SK-N-SH (cell line): Measurements from ENCODE around the gene FKBP9. TPM values are rescaled to one million over a fixed set of nuclear protein-coding genes. Genes with fewer than 3 reads are reported as not detected.
A peak's percentile ranks its signal among the peaks of the same experiment; 100 is the strongest.

Source experiments
- CTCF ChIA-PET: fragments of 300-600, 350-600 bp; formaldehyde crosslinking; extraction: SDS; loops from one replicate; lab custom pipeline; 2021; lab: Yijun Ruan, JAX
- POLR2A ChIA-PET: fragments of 350-600 bp; sonication (Branson Sonifier 250); formaldehyde crosslinking; extraction: SDS; loops from one replicate; lab custom pipeline; 2020; ENCODE audit warnings: antibody characterized with exemption, inconsistent platforms; lab: Yijun Ruan, JAX
- DNase-seq: peaks from one replicate; pipeline ENCODE4 v3.0.0; 2012
- H2AFZ ChIP-seq: fragments of 200-600 bp; sonication (generic); 2 replicates; pipeline ENCODE4 v1.8.1; 2016; ENCODE audit warnings: antibody characterized with exemption, mild to moderate bottlenecking, low read depth
- H3F3A ChIP-seq: fragments of 200-600 bp; sonication (generic); replicated peaks from 2 replicates; pipeline ENCODE3; 2016; ENCODE audit warnings: antibody characterized with exemption, mild to moderate bottlenecking; ENCODE audit not compliant: insufficient read depth
- H3K27ac ChIP-seq, 2 experiments: fragments of 200-500 bp in 1 of 2; fragments of 200-600 bp in 1 of 2; sonication (Bioruptor generic) in 1 of 2; sonication (generic), shearing (Covaris generic) in 1 of 2; 2 replicates each; pipeline versions ENCODE4 v1.5.1 to v1.6.1; 2014 to 2016; ENCODE audit warnings: low read depth in 2 of 2, inconsistent platforms in 1 of 2, low read length in 1 of 2, mild to moderate bottlenecking in 1 of 2, mixed read lengths in 1 of 2
- H3K27me3 ChIP-seq: fragments of 200-600 bp; sonication (generic), shearing (Covaris generic); 2 replicates; pipeline ENCODE4 v1.6.1; 2016; ENCODE audit warnings: mixed run types; ENCODE audit not compliant: insufficient read depth
- H3K36me3 ChIP-seq, 2 experiments: fragments of 200-500 bp in 1 of 2; fragments of 200-600 bp in 1 of 2; sonication (Bioruptor generic) in 1 of 2; sonication (generic) in 1 of 2; replicated peaks in 1 of 2; 2 replicates each; pipeline versions ENCODE3 to v1.5.1; 2014 to 2016; ENCODE audit warnings: low read length in 1 of 2, mild to moderate bottlenecking in 1 of 2; ENCODE audit not compliant: insufficient read depth in 2 of 2, control insufficient read depth in 1 of 2
- H3K4me1 ChIP-seq, 2 experiments: fragments of 200-500 bp in 1 of 2; fragments of 200-600 bp in 1 of 2; sonication (Bioruptor generic) in 1 of 2; sonication (generic), shearing (Covaris generic) in 1 of 2; 2 replicates each; pipeline versions ENCODE4 v1.5.1 to v1.6.1; 2014 to 2016; ENCODE audit warnings: low read depth in 1 of 2, low read length in 1 of 2, mixed run types in 1 of 2; ENCODE audit not compliant: insufficient read depth in 2 of 2, control insufficient read depth in 1 of 2
- H3K4me2 ChIP-seq: fragments of 200-600 bp; sonication (generic), shearing (Covaris generic); 2 replicates; pipeline ENCODE4 v1.6.1; 2017; ENCODE audit warnings: mixed run types
- H3K4me3 ChIP-seq, 2 experiments: fragments of 200-500 bp in 1 of 2; fragments of 200-600 bp in 1 of 2; sonication (Bioruptor generic) in 1 of 2; sonication (generic), shearing (Covaris generic) in 1 of 2; 2 replicates each; pipeline versions ENCODE4 v1.5.1 to v1.8.1; 2014 to 2016; ENCODE audit warnings: low read depth in 2 of 2, inconsistent platforms in 1 of 2, low read length in 1 of 2, mild to moderate bottlenecking in 1 of 2, mixed read lengths in 1 of 2, moderate library complexity in 1 of 2
- H3K79me2 ChIP-seq: fragments of 200-600 bp; sonication (generic); 2 replicates; pipeline ENCODE4 v1.8.1; 2017; ENCODE audit warnings: mild to moderate bottlenecking; ENCODE audit not compliant: insufficient read depth
- H3K9ac ChIP-seq: fragments of 200-600 bp; sonication (generic); 2 replicates; pipeline ENCODE4 v1.6.1; 2017; ENCODE audit warnings: mixed run types
- H3K9me2 ChIP-seq: fragments of 200-600 bp; sonication (generic); 2 replicates; pipeline ENCODE4 v1.6.1; 2017; ENCODE audit warnings: mixed run types
- H3K9me3 ChIP-seq: fragments of 200-600 bp; sonication (generic); 2 replicates; pipeline ENCODE4 v1.6.1; 2017; ENCODE audit warnings: mixed run types, mild to moderate bottlenecking, moderate library complexity
- H4K20me1 ChIP-seq: fragments of 200-600 bp; sonication (generic); 2 replicates; pipeline ENCODE4 v1.6.1; 2017; ENCODE audit warnings: mild to moderate bottlenecking, mixed run types; ENCODE audit not compliant: insufficient read depth
- CHD2 ChIP-seq: fragments of 150-350 bp; IDR thresholded peaks from 2 replicates; pipeline ENCODE4 v1.6.1; 2018; ENCODE audit warnings: low read length; ENCODE audit not compliant: partially characterized antibody
- ELF1 ChIP-seq: IDR thresholded peaks from 2 replicates; pipeline ENCODE4 v1.4.0; 2012
- EP300 ChIP-seq, 2 experiments: IDR thresholded peaks; 2 replicates each; pipeline versions ENCODE4 v1.4.0 to v1.6.1; 2012; ENCODE audit warnings: borderline replicate concordance in 1 of 2, low read depth in 1 of 2, low read length in 1 of 2
- EZH2phosphoT487 ChIP-seq: fragments of 200-600 bp; sonication (generic); IDR thresholded peaks from 2 replicates; pipeline ENCODE4 v1.6.1; 2017; ENCODE audit warnings: low read depth, mixed run types, mild to moderate bottlenecking, antibody characterized with exemption, moderate library complexity, borderline replicate concordance
- FOSL2 ChIP-seq: IDR thresholded peaks from 2 replicates; pipeline ENCODE4 v1.4.0; 2012; ENCODE audit warnings: low read depth, mild to moderate bottlenecking, moderate library complexity, borderline replicate concordance
- FOXM1 ChIP-seq: IDR thresholded peaks from 2 replicates; pipeline ENCODE4 v1.4.0; 2012; ENCODE audit warnings: low read depth, mild to moderate bottlenecking
- GABPA ChIP-seq: IDR thresholded peaks from 2 replicates; pipeline ENCODE4 v1.4.0; 2012; ENCODE audit warnings: low read depth, mild to moderate bottlenecking
- GATA2 ChIP-seq: sonication (generic); formaldehyde crosslinking; IDR thresholded peaks from 2 replicates; pipeline ENCODE4 v1.5.0; 2020; ENCODE audit warnings: mild to moderate bottlenecking, missing genetic modification reagents
- JUND ChIP-seq: IDR thresholded peaks from 2 replicates; pipeline ENCODE4 v1.4.0; 2012
- MEF2A ChIP-seq: IDR thresholded peaks from 2 replicates; pipeline ENCODE4 v1.4.0; 2012; ENCODE audit warnings: low read depth, borderline replicate concordance
- MXI1 ChIP-seq: IDR thresholded peaks from 2 replicates; pipeline ENCODE4 v1.6.1; 2012; ENCODE audit warnings: mild to moderate bottlenecking, low read depth, low read length, improper control_type of control experiment
- NRF1 ChIP-seq: IDR thresholded peaks from 2 replicates; pipeline ENCODE4 v1.6.1; 2012; ENCODE audit warnings: low read depth, mild to moderate bottlenecking, low read length
- PBX3 ChIP-seq: IDR thresholded peaks from 2 replicates; pipeline ENCODE4; 2012
- POLR2AphosphoS5 ChIP-seq: IDR thresholded peaks from 2 replicates; pipeline ENCODE4 v1.6.1; 2012; ENCODE audit warnings: low read depth, low read length
- RAD21 ChIP-seq: IDR thresholded peaks from 2 replicates; pipeline ENCODE4 v1.6.1; 2012; ENCODE audit warnings: mild to moderate bottlenecking, low read length
- REST ChIP-seq: IDR thresholded peaks from 2 replicates; pipeline ENCODE4 v1.6.1; 2012; ENCODE audit warnings: mild to moderate bottlenecking, low read depth, low read length, moderate library complexity
- SIN3A ChIP-seq: IDR thresholded peaks from 2 replicates; pipeline ENCODE4 v1.6.1; 2012; ENCODE audit warnings: low read depth, mild to moderate bottlenecking, low read length, moderate library complexity, borderline replicate concordance
- SMC3 ChIP-seq: IDR thresholded peaks from 2 replicates; pipeline ENCODE4 v1.6.1; 2012; ENCODE audit warnings: low read depth, low read length, improper control_type of control experiment
- TAF1 ChIP-seq: IDR thresholded peaks from 2 replicates; pipeline ENCODE4 v1.6.1; 2012; ENCODE audit warnings: low read depth, mild to moderate bottlenecking, low read length, moderate library complexity, borderline replicate concordance
- TCF12 ChIP-seq: IDR thresholded peaks from 2 replicates; pipeline ENCODE4 v1.4.0; 2012
- USF2 ChIP-seq: fragments of 150-350 bp; IDR thresholded peaks from 2 replicates; pipeline ENCODE4 v1.6.1; 2017; ENCODE audit warnings: antibody characterized with exemption, low read length, low read depth, borderline replicate concordance
- ZBTB33 ChIP-seq: IDR thresholded peaks from 2 replicates; pipeline ENCODE4 v1.4.0; 2012; ENCODE audit warnings: low read depth, borderline replicate concordance
- WGBS: methylation state at CpG from one replicate; pipeline ENCODE4 v1.1.6; 2017; ENCODE audit warnings: low lambda C conversion rate; 5-methylcytosine and 5-hydroxymethylcytosine counted together
- polyA plus RNA-seq, 3 experiments: library from polyadenylated mRNA; depleted of rRNA; stranded (reverse); fragments of >200 nt; gene quantifications; 2 replicates each; pipeline ENCODE4 v1.2.3, GENCODE V29; 2012

Gene FKBP9
- polyA plus RNA-seq, 1 of the 3 experiments (the other 2 are of a cell fraction), result 211 TPM

GRCh38 chr7:32942415-32943251 is 14.6 kb upstream of the FKBP9 start:
- H3K9ac ChIP-seq, result peak overlapping the region; percentile 84
- peak; percentile 99 for DNase-seq
- H3K27me3 ChIP-seq, result no peaks in the 10 kb centered on the region
- peaks cover 6 to 7% of the 10 kb centered on the region in 2 experiments for H3K36me3 ChIP-seq
- CTCF ChIA-PET, result interaction anchor here (0.6 to 5.8 kb wide), 36 partner anchors 9 to 180 kb away, joined by 3 to 48 read pairs (median 4); partner anchors contain the start of genes FKBP9, KBTBD2, NT5C3A and RP9
- peaks cover 7 to 14% of the 10 kb centered on the region in 2 experiments; a peak in 3 of 4 replicates for H3K4me1 ChIP-seq
- POLR2A ChIA-PET, result interaction anchor here (0.6 to 2.8 kb wide), 4 partner anchors 15 to 119 kb away, joined by 3 to 18 read pairs (median 10); partner anchors contain the start of genes FKBP9 and KBTBD2
- H3K9me2 ChIP-seq, result no peaks in the 10 kb centered on the region
- H3F3A ChIP-seq, result peaks cover 7% of the 10 kb centered on the region
- peak overlapping the region; percentile 71 to 82 for H3K4me3 ChIP-seq
- peak overlapping the region; percentile 81 to 91 for H3K27ac ChIP-seq
- H3K4me2 ChIP-seq, result peak overlapping the region; percentile 80
- under 1% methylated on average over 41 of the region's 95 CpGs for WGBS
- peak overlapping the region; percentile 72 for H2AFZ ChIP-seq
- H3K9me3 ChIP-seq, result no peaks in the 10 kb centered on the region
- H4K20me1 ChIP-seq, result no peaks in the 10 kb centered on the region; the same call in 1 of the 2 replicates
- peaks cover 49% of the 10 kb centered on the region for H3K79me2 ChIP-seq
- no peak for TF ChIP-seq CHD2
- TF ChIP-seq EP300 (IDR thresholded peaks at IDR 0.05; ENCODE audit: borderline replicate concordance in 1 of 2, low read depth in 1 of 2, low read length in 1 of 2), result no peak; a peak in 2 of 4 replicates
- 0 out of 2 replicates have a peak, but pooled peaks have one; percentile 24 for TF ChIP-seq REST
- no peak for TF ChIP-seq PBX3
- TF ChIP-seq TAF1, result no peak
- TF ChIP-seq RAD21, result peak; percentile 74
- no peak for TF ChIP-seq FOXM1
- no peak for TF ChIP-seq GABPA
- no peak for TF ChIP-seq ZBTB33
- no peak for TF ChIP-seq TCF12
- no peak for TF ChIP-seq EZH2phosphoT487
- peak; percentile 82; the same call in 1 of the 2 replicates for TF ChIP-seq SIN3A
- peak; percentile 38; the same call in 1 of the 2 replicates for TF ChIP-seq NRF1
- no peak for TF ChIP-seq ELF1
- TF ChIP-seq USF2, result no peak
- no peak for TF ChIP-seq GATA2 (CRISPR knock-in tag)
- peak; percentile 37; the same call in 1 of the 2 replicates for TF ChIP-seq POLR2AphosphoS5
- TF ChIP-seq JUND, result no peak
- no peak for TF ChIP-seq MEF2A
- no peak for TF ChIP-seq FOSL2
- TF ChIP-seq SMC3, result peak; percentile 69
- peak; percentile 1 for TF ChIP-seq MXI1
